Activated naive CD4-positive, alpha-beta T cell treated with anti-CD3 and anti-CD28 coated beads, Interleukin-2, amount 10 ng/mL, durations not matched to agents 7 days and 5 days (primary cell): ENCODE data around the gene RNU6-9.
"Not testable (repeated sequence)": the region's sequence is repeated elsewhere in the genome, so short reads cannot be mapped to it uniquely, and the experiment has no call there.

Experiments
- CTCF ChIA-PET: fragments of 350-600 bp; sonication (Branson Sonifier 250); formaldehyde crosslinking; loops from one replicate; lab custom pipeline; 2021; ENCODE audit warnings: antibody characterized with exemption; lab: Charles Lee
- DNase-seq: peaks from one replicate; pipeline ENCODE4 v3.0.0-alpha.2; 2020
- H3K27ac Mint-ChIP-seq: one replicate; pipeline ENCODE4 v1.8.0; 2021; ENCODE audit warnings: mild to moderate bottlenecking, moderate library complexity, mixed read lengths
- H3K27me3 Mint-ChIP-seq: one replicate; pipeline ENCODE4 v1.8.0; 2021; ENCODE audit warnings: mild to moderate bottlenecking, mixed read lengths
- H3K36me3 Mint-ChIP-seq: one replicate; pipeline ENCODE4 v1.8.0; 2021; ENCODE audit warnings: mixed read lengths
- H3K4me1 Mint-ChIP-seq: one replicate; pipeline ENCODE4 v1.8.0; 2021; ENCODE audit warnings: mixed read lengths
- H3K4me3 Mint-ChIP-seq: one replicate; pipeline ENCODE4 v1.8.0; 2021; ENCODE audit warnings: mild to moderate bottlenecking, moderate library complexity, mixed read lengths
- H3K9me3 Mint-ChIP-seq: one replicate; pipeline ENCODE4 v1.8.0; 2021; ENCODE audit warnings: mixed read lengths

RNU6-9 gene

GRCh38 chr19:868458-869244, 24.6 kb upstream of the RNU6-9 start:
- CTCF ChIA-PET: no interaction called here
- Mint-ChIP-seq H3K27ac (no peak overlapping the region), H3K36me3 (peaks cover 28% of the 10 kb centered on the region), H3K9me3 (no peaks in the 10 kb centered on the region), H3K27me3 (no peaks in the 10 kb centered on the region), H3K4me3 (no peak overlapping the region), H3K4me1 (peaks cover 27% of the 10 kb centered on the region)
- no peak for DNase-seq

- Mint-ChIP-seq H3K27ac (peak overlapping the region; percentile 55), H3K4me3 (no peak overlapping the region), H3K4me1 (peaks cover 25% of the 10 kb centered on the region), H3K9me3 (no peaks in the 10 kb centered on the region), H3K27me3 (no peaks in the 10 kb centered on the region), H3K36me3 (peaks cover 28% of the 10 kb centered on the region)
- no peak for DNase-seq
- CTCF ChIA-PET: no interaction called here
Measured at GRCh38 chr19:869245-870177, 23.8 kb upstream of the RNU6-9 start.

GRCh38 chr19:870314-870713, 23.0 kb upstream of the RNU6-9 start:
- H3K27ac Mint-ChIP-seq: peak overlapping the region; percentile 37
- CTCF ChIA-PET: no interaction called here
- H3K36me3 Mint-ChIP-seq: peaks cover 26% of the 10 kb centered on the region
- H3K9me3 Mint-ChIP-seq: no peaks in the 10 kb centered on the region
- DNase-seq: no peak
- H3K27me3 Mint-ChIP-seq: no peaks in the 10 kb centered on the region
- no peak overlapping the region for H3K4me3 Mint-ChIP-seq
- H3K4me1 Mint-ChIP-seq: peaks cover 23% of the 10 kb centered on the region

GRCh38 chr19:870963-871401, 22.3 kb upstream of the RNU6-9 start:
- H3K27ac Mint-ChIP-seq: no peak overlapping the region
- peaks cover 25% of the 10 kb centered on the region for H3K4me1 Mint-ChIP-seq
- H3K36me3 Mint-ChIP-seq: peaks cover 26% of the 10 kb centered on the region
- CTCF ChIA-PET: no interaction called here
- DNase-seq: no peak
- H3K4me3 Mint-ChIP-seq: no peak overlapping the region
- no peaks in the 10 kb centered on the region for H3K27me3 Mint-ChIP-seq
- no peaks in the 10 kb centered on the region for H3K9me3 Mint-ChIP-seq

GRCh38 chr19:871446-872265, 21.6 kb upstream of the RNU6-9 start:
- Mint-ChIP-seq H3K36me3 (peaks cover 26% of the 10 kb centered on the region), H3K27ac (peak overlapping the region; percentile 97), H3K4me1 (peaks cover 25% of the 10 kb centered on the region), H3K9me3 (no peaks in the 10 kb centered on the region), H3K4me3 (peak overlapping the region; percentile 73), H3K27me3 (no peaks in the 10 kb centered on the region)
- no peak for DNase-seq
- CTCF ChIA-PET: interaction anchor here (0.6 kb wide), 1 partner anchor 11 kb away, joined by 3 read pairs; no protein-coding TSS in a partner anchor

GRCh38 chr19:872266-872951, 20.9 kb upstream of the RNU6-9 start:
- peak; percentile 94 for DNase-seq
- peak overlapping the region; percentile 97 for H3K27ac Mint-ChIP-seq

GRCh38 chr19:873084-873483, 20.2 kb upstream of the RNU6-9 start:
- Mint-ChIP-seq H3K27ac (peak overlapping the region; percentile 75), H3K27me3 (no peaks in the 10 kb centered on the region), H3K4me1 (peaks cover 22% of the 10 kb centered on the region), H3K36me3 (peaks cover 21% of the 10 kb centered on the region), H3K4me3 (no peak overlapping the region), H3K9me3 (no peaks in the 10 kb centered on the region)
- peak; percentile 90 for DNase-seq
- CTCF ChIA-PET: interaction anchor here (0.9 kb wide), 1 partner anchor 8 kb away, joined by 3 read pairs; no protein-coding TSS in a partner anchor

More at GRCh38 chr19:872266-872951, 20.9 kb upstream of the RNU6-9 start:
- Mint-ChIP-seq H3K9me3 (no peaks in the 10 kb centered on the region), H3K27me3 (no peaks in the 10 kb centered on the region), H3K36me3 (peaks cover 24% of the 10 kb centered on the region), H3K4me3 (peak overlapping the region; percentile 73), H3K4me1 (peaks cover 24% of the 10 kb centered on the region)
- CTCF ChIA-PET: no interaction called here

- peaks cover 22% of the 10 kb centered on the region for H3K4me1 Mint-ChIP-seq
- no peak overlapping the region for H3K4me3 Mint-ChIP-seq
- DNase-seq: no peak
- peaks cover 20% of the 10 kb centered on the region for H3K36me3 Mint-ChIP-seq
- H3K9me3 Mint-ChIP-seq: no peaks in the 10 kb centered on the region
- CTCF ChIA-PET: interaction anchor here (0.9 kb wide), 1 partner anchor 9 kb away, joined by 3 read pairs; no protein-coding TSS in a partner anchor
- H3K27ac Mint-ChIP-seq: no peak overlapping the region
- H3K27me3 Mint-ChIP-seq: no peaks in the 10 kb centered on the region
Measured at GRCh38 chr19:873561-874041, 19.7 kb upstream of the RNU6-9 start.

GRCh38 chr19:875265-875879, 17.9 kb upstream of the RNU6-9 start:
- Mint-ChIP-seq H3K4me3 (no peak overlapping the region), H3K27me3 (no peaks in the 10 kb centered on the region), H3K36me3 (peaks cover 10% of the 10 kb centered on the region), H3K27ac (peak overlapping the region; percentile 45), H3K9me3 (no peaks in the 10 kb centered on the region), H3K4me1 (peaks cover 20% of the 10 kb centered on the region)
- CTCF ChIA-PET: no interaction called here
- DNase-seq: no peak

GRCh38 chr19:876089-876488, 17.2 kb upstream of the RNU6-9 start:
- Mint-ChIP-seq H3K27ac (peak overlapping the region; percentile 45), H3K9me3 (no peaks in the 10 kb centered on the region), H3K36me3 (peaks cover 11% of the 10 kb centered on the region), H3K4me3 (no peak overlapping the region), H3K27me3 (no peaks in the 10 kb centered on the region), H3K4me1 (peaks cover 20% of the 10 kb centered on the region)
- DNase-seq: no peak
- CTCF ChIA-PET: no interaction called here

- CTCF ChIA-PET: no interaction called here
- peaks cover 13% of the 10 kb centered on the region for H3K36me3 Mint-ChIP-seq
Measured at GRCh38 chr19:876780-877314, 16.4 kb upstream of the RNU6-9 start.

GRCh38 chr19:877992-878660, 15.2 kb upstream of the RNU6-9 start:
- not testable (repeated sequence) for H3K4me3 Mint-ChIP-seq, H3K27ac Mint-ChIP-seq, DNase-seq, H3K27me3 Mint-ChIP-seq, H3K4me1 Mint-ChIP-seq, H3K9me3 Mint-ChIP-seq
- H3K36me3 Mint-ChIP-seq: peaks cover 14% of the 10 kb centered on the region
- CTCF ChIA-PET: interaction anchor here (1.5 kb wide), 1 partner anchor 15 kb away, joined by 8 read pairs; no protein-coding TSS in a partner anchor

More at GRCh38 chr19:876780-877314, 16.4 kb upstream of the RNU6-9 start:
- Mint-ChIP-seq H3K27ac (no peak overlapping the region), H3K4me1 (peaks cover 17% of the 10 kb centered on the region), H3K27me3 (no peaks in the 10 kb centered on the region), H3K9me3 (no peaks in the 10 kb centered on the region), H3K4me3 (no peak overlapping the region)
- no peak for DNase-seq
